Measurements from ENCODE around the gene FILIP1L. TPM values are rescaled to one million over a fixed set of nuclear protein-coding genes. Genes with fewer than 3 reads are reported as not detected.

Gene FILIP1L
- total RNA-seq, 2 donors from 2014 or later = 97.0 to 112 TPM

GRCh38 chr3:99825004-99825640, 289.2 kb downstream of the FILIP1L start:
- peaks cover 4% of the 10 kb centered on the region for H3K36me3 ChIP-seq
- H3K4me3 ChIP-seq = no peak overlapping the region
- no peak overlapping the region for H3K27ac ChIP-seq
- no peaks in the 10 kb centered on the region for H3K4me1 ChIP-seq
- no peak for DNase-seq (ENCODE audit: low spot score)
- H3K27me3 ChIP-seq = no peaks in the 10 kb centered on the region
- no peak for TF ChIP-seq CTCF (IDR thresholded peaks at IDR 0.05)
- no peaks in the 10 kb centered on the region for H3K9me3 ChIP-seq

GRCh38 chr3:99823723-99824711, 290.3 kb downstream of the FILIP1L start:
- no peak for TF ChIP-seq CTCF (IDR thresholded peaks at IDR 0.05)
- Histone ChIP-seq H3K4me3 (no peak overlapping the region), H3K4me1 (no peaks in the 10 kb centered on the region), H3K9me3 (no peaks in the 10 kb centered on the region), H3K27me3 (no peaks in the 10 kb centered on the region), H3K36me3 (no peaks in the 10 kb centered on the region), H3K27ac (no peak overlapping the region)
- no peak for DNase-seq (ENCODE audit: low spot score)

- H3K36me3 ChIP-seq = no peaks in the 10 kb centered on the region
- no peak for DNase-seq (ENCODE audit: low spot score)
- no peak overlapping the region for H3K4me3 ChIP-seq
- TF ChIP-seq CTCF (IDR thresholded peaks at IDR 0.05) = no peak
- no peaks in the 10 kb centered on the region for H3K27me3 ChIP-seq
- H3K9me3 ChIP-seq = no peaks in the 10 kb centered on the region
- peaks cover 0 to 18% of the 10 kb centered on the region in 2 donors for H3K4me1 ChIP-seq
- no peak overlapping the region for H3K27ac ChIP-seq
Measured at GRCh38 chr3:99818818-99819217, 295.5 kb downstream of the FILIP1L start.

- TF ChIP-seq CTCF (IDR thresholded peaks at IDR 0.05) = peak in 1 of 2 donors; percentile 44
- H3K27me3 ChIP-seq = no peaks in the 10 kb centered on the region
- peaks cover 0 to 18% of the 10 kb centered on the region in 2 donors for H3K4me1 ChIP-seq
- peak within 1 kb of the TSS; percentile 64 to 80 for H3K4me3 ChIP-seq
- no peaks in the 10 kb centered on the region for H3K36me3 ChIP-seq
- no peaks in the 10 kb centered on the region for H3K9me3 ChIP-seq
- H3K27ac ChIP-seq = peak within 1 kb of the TSS; percentile 88 to 90
- peak; percentile 94 for DNase-seq (ENCODE audit: low spot score)
Measured at GRCh38 chr3:99817437-99818240, 296.7 kb downstream of the FILIP1L start, which contains the start of gene CMSS1. TSS of gene CMSS1 (plus strand) at chr3:99817862.

GRCh38 chr3:99817047-99817436, 297.3 kb downstream of the FILIP1L start:
- Histone ChIP-seq H3K27me3 (no peaks in the 10 kb centered on the region), H3K4me3 (peak overlapping the region; percentile 64 to 80), H3K27ac (peak overlapping the region; percentile 88 to 90), H3K9me3 (no peaks in the 10 kb centered on the region), H3K36me3 (no peaks in the 10 kb centered on the region), H3K4me1 (peaks cover 0 to 18% of the 10 kb centered on the region in 2 donors)
- DNase-seq (ENCODE audit: low spot score) = no peak
- no peak for TF ChIP-seq CTCF (IDR thresholded peaks at IDR 0.05)

Measured in right atrium auricular region (tissue), 2 donors.